Mesodermal cell (in vitro differentiated cells): ENCODE measurements around the gene CRIP2.

Experiments used
- H3K27ac ChIP-seq: 2 replicates; pipeline ENCODE4 v1.7.0; 2013; ENCODE audit warnings: mild to moderate bottlenecking, low read depth, low read length, moderate library complexity; ENCODE audit not compliant: severe bottlenecking
- H3K36me3 ChIP-seq: 2 replicates; pipeline ENCODE4 v1.7.1; 2013; ENCODE audit warnings: mild to moderate bottlenecking, low read length, moderate library complexity; ENCODE audit not compliant: control insufficient read depth, insufficient read depth
- H3K4me1 ChIP-seq: one replicate; pipeline ENCODE4 v1.7.1; 2013; ENCODE audit warnings: mild to moderate bottlenecking, low read length; ENCODE audit not compliant: insufficient read depth, control insufficient read depth, poor library complexity, severe bottlenecking
- H3K4me3 ChIP-seq: 2 replicates; pipeline ENCODE4 v1.7.0; 2013; ENCODE audit warnings: low read length, control low read depth, mild to moderate bottlenecking; ENCODE audit not compliant: insufficient read depth, poor library complexity, severe bottlenecking; ENCODE audit errors: extremely low read depth
- H3K9me3 ChIP-seq: 2 replicates; pipeline ENCODE4 v1.7.1; 2013; ENCODE audit warnings: mild to moderate bottlenecking, low read length, moderate library complexity; ENCODE audit not compliant: control insufficient read depth
- WGBS, 2 experiments: methylation state at CpG; one replicate each; pipeline ENCODE4 v1.1.5; 2013; ENCODE audit warnings: missing lambda C conversion rate in 2 of 2; ENCODE audit not compliant: insufficient coverage in 2 of 2; 5-methylcytosine and 5-hydroxymethylcytosine counted together

The CRIP2 gene

DNA sequence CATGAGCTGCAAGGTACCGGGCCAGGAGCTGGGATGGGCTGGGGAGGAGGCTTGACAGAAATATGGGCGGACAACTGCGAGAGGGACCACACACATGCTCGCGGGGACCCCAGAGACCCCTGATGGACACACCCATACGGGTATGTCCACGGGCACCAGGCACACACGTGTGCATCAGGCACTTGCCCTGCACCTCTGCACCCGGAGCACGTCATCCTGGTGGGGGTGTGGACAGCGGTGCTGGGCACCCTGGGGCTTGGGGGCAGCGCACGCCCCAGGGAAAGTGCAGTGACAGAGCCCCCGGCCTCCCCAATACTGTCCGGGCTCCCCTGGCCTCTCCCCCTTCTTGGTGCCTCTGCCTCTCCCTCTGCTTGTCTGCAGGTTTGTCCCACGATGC, 10.4 kb downstream of the CRIP2 start:
- Histone ChIP-seq H3K9me3 (no peaks in the 10 kb centered on the region), H3K4me3 (no peak overlapping the region), H3K36me3 (no peaks in the 10 kb centered on the region), H3K4me1 (peaks cover 66% of the 10 kb centered on the region), H3K27ac (no peak overlapping the region)
- 91 to 92% methylated on average over 9 to 16 of the region's 16 CpGs for WGBS, 2 experiments

DNA sequence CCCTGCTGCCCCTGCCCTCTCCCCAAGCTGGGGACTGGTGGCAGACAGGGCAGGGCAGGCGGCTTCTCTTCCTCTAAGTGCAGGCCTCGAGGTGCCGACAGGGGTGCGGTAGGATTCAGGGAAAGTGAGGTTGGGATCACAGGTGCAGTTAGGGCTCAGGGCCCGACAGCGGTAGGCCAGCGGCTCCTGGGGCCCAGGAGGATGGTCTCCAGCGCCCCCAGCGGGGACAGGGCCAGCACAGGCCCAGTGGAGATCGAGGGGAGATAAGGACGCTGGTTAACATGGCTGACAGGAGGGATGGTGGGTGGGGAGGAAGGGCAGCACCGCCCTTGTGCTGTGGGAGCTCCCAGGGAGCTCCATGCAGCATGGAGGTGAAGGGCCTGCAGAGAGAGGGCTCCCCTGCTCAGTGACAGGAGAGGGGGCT, 11.1 kb downstream of the CRIP2 start:
- Histone ChIP-seq H3K9me3 (no peaks in the 10 kb centered on the region), H3K27ac (no peak overlapping the region), H3K36me3 (no peaks in the 10 kb centered on the region), H3K4me1 (peaks cover 66% of the 10 kb centered on the region), H3K4me3 (peak overlapping the region; percentile 36)
- WGBS, 2 experiments = 4 to 19% methylated on average over 7 to 9 of the region's 12 CpGs

DNA sequence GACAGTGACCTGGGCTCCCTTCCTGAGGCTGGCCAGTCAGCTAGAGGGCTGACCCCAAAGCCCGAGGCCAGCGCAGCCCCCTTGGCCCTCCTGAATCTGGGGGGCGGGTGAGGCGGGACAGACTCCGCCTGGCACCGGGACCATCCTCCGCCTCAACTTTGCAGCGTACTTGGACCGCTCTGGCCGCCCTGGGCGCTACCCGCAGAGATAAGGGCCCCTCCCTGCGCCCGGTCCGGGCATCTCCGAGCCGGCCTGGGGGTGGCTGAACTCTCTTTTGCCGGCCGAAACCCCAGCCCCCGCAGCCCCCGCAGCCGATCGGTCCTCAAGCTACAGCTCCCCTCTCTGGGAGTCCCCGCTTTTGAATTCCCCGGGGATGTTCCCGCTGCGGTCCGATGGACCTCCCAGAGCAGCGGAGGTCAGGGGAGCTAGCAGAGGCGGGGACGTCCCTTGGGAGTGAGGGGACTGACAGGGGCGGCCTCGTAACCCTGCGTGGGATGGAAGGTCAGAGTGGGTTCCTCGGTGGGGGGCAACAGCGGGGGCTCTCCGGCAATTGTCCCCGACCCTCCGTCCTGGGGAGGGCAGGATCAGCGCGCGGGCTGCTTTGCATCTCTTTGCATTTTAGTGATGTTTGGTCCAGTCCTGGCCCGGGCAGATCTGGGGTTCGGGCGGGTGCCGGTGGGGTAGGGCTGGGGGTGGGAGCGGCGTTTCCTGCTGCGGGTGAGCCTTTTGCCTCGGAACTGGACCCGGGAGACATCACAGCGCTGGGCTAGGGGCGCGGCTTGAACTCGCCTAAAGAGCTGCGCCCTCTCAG, 11.7 kb downstream of the CRIP2 start, which contains the start of gene CRIP1:
TSS of gene CRIP1 (plus strand) at position 724 of the 811 bp plus-strand sequence. CDS start 374 bp downstream, outside the sequence.
- no peaks in the 10 kb centered on the region for H3K36me3 ChIP-seq
- H3K4me1 ChIP-seq = peaks cover 61% of the 10 kb centered on the region
- 8 to 13% methylated on average over 45 to 46 of the region's 56 CpGs for whole genome bisulfite sequencing, 2 experiments
- peak within 1 kb of the TSS; percentile 36 for H3K4me3 ChIP-seq
- no peak within 1 kb of the TSS for H3K27ac ChIP-seq
- H3K9me3 ChIP-seq = no peaks in the 10 kb centered on the region

DNA sequence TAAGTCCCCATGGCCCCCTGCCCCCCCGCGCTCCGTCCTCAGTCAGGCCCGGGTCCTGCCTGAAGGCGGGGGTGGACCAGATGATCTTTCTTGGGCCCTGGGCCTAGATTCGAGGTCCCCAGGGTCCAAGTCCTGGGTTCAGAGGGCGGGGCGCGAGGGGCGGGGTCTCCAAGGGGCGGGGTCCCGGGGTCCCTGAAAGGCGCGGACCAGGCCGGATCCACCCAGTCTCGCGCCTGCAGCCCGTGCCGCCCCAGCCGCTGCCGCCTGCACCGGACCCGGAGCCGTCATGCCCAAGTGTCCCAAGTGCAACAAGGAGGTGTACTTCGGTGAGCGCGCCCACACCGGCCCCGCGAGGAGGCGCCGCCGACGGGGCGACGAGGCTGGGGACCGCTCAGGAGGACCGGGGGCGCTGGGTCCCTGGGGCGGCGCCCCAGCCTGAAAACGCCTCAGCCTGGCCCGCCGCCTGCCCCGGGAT, 12.4 kb downstream of the CRIP2 start:
- Histone ChIP-seq H3K36me3 (no peaks in the 10 kb centered on the region), H3K4me3 (peak overlapping the region; percentile 36), H3K4me1 (peaks cover 57% of the 10 kb centered on the region), H3K9me3 (no peaks in the 10 kb centered on the region), H3K27ac (no peak overlapping the region)
- WGBS, 2 experiments = 5 to 7% methylated on average over 43 to 45 of the region's 45 CpGs

DNA sequence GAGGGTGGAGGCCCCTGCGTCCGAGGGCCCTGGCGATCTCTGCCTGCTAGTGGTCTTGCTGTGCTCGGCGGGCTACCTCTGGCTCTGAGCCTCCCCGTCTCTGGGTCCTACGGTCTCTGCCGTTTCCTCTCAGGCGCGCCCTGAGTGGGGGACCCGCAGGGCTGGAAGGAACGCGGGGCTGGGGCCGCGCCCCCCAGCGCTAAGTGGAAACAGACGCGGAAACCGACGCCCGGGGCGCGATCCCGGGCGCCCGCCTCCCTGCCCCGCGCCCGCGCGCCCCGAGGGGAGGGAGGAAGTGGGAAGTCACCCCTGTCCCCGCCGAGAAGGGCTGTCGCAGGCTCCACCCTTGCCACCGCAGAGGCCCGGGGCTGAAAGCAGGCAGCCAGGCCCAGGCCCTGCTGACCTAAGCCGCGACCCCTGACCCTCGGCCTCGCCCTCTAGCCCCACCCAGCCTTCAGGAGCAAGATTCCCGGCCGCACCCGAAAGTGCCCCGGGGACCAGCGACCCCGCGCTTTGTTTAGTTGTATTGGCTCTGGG, 12.9 kb downstream of the CRIP2 start:
- H3K9me3 ChIP-seq = no peaks in the 10 kb centered on the region
- WGBS, 2 experiments = 14 to 18% methylated on average over 38 to 40 of the region's 48 CpGs
- no peak overlapping the region for H3K27ac ChIP-seq
- H3K4me3 ChIP-seq = peak overlapping the region; percentile 36
- peaks cover 54% of the 10 kb centered on the region for H3K4me1 ChIP-seq
- H3K36me3 ChIP-seq = peaks cover under 1% of the 10 kb centered on the region

DNA sequence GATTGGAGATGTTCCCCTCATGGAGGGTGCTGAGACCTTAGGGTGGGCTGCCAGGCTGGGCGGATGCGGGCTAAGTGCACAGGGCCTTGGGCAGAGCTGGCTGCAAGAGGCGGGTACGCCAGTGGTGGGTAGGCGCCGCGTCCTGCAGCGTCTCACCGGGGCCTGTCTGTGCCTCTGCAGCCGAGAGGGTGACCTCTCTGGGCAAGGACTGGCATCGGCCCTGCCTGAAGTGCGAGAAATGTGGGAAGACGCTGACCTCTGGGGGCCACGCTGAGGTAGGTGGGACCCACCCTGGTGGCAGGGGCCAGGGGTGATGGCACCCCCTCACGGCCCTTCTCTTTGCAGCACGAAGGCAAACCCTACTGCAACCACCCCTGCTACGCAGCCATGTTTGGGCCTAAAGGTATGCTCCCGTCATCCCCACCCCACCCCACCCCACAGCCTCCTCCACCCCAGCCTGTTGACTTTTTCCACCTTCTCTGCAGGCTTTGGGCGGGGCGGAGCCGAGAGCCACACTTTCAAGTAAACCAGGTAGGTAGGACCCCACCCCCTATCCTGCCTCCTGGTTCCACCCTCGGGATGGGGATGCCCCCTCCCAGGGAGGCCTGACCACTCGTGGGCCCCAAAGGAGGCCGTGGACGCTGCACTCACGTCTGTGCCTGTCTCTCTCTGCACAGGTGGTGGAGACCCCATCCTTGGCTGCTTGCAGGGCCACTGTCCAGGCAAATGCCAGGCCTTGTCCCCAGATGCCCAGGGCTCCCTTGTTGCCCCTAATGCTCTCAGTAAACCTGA, 13.6 kb downstream of the CRIP2 start:
- Histone ChIP-seq H3K27ac (no peak overlapping the region), H3K36me3 (peaks cover 8% of the 10 kb centered on the region), H3K9me3 (no peaks in the 10 kb centered on the region), H3K4me1 (peaks cover 50% of the 10 kb centered on the region), H3K4me3 (peak overlapping the region; percentile 36)
- WGBS, 2 experiments = 89 to 90% methylated on average over 14 to 19 of the region's 26 CpGs

DNA sequence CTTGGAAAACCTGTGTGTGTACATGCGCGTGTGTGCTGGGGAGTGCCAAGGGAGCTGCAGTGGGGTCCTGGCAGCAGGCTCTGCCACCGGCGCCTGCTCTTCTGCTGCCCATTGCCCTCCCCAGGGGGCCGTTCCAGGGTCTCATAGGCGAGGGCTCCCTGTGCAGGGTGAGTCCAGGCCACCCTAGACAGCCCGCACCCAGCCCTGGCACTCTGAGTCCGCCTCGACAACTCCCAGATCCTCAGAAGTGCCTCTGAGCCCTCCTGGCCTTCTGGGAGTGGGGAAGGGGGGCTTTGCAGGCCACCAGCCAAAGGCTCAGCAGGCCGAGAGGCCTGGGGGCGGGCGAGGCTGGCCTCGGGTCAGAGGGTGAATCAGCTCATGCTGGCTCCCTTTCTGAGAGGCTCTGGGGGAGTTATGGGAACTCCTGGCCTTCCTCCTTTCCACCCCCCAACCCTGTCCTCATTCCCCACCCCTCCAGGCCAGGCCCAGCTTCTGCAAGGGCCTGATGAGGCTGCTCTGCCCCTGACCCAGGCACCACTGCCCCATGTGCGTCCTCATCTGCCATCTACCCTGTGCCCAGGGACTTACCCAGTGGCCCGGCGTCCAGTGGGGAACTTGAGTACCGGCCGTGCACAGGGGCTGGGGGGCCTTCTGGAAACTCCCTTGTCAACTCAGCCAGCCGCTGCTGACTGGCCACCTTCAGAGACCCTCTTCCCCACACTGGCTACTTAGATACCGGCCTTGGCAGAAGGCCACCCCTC, 14.3 kb downstream of the CRIP2 start:
- 87 to 88% methylated on average over 14 to 15 of the region's 20 CpGs for WGBS, 2 experiments
- peaks cover 9% of the 10 kb centered on the region for H3K36me3 ChIP-seq
- H3K27ac ChIP-seq = no peak overlapping the region
- H3K9me3 ChIP-seq = no peaks in the 10 kb centered on the region
- peak overlapping the region; percentile 56 for H3K4me3 ChIP-seq
- H3K4me1 ChIP-seq = peaks cover 46% of the 10 kb centered on the region

DNA sequence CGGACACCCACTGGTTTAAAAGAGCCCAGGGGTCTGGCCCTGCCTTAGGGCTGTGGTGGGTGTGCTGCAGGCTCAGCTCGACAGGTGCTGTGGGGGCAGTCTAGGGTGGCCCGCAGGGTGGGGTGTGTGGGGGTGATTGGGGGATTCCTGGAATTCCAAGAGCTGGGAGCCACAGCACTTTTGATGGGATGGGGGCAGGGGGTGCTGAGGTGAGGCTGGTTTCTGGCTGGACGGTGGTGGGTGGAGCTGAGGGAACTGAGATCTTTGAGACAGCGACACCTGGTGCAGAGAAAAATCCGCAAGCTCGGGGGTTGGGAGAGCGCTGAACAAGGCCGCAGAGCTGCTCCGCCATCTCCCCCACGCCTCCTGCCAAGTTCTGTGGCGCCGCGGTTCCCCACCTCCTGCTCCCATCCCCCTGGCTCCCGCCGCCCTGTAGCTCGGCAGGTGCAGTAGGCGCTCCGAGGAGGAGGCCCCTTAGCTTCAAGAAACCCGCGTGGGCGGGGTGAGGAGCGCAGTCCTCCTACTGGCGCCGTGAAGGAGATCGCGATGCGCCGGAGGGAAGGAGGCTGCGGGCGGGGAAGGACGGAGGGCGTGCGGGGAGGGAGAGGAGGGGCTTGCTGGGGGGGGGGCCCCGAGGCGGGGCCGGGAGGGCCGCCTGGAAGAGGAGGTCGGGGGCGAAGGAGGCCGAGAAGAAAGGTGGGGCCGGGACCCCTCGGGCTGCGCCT, 15.1 kb downstream of the CRIP2 start:
- H3K4me3 ChIP-seq = peak overlapping the region; percentile 56
- H3K27ac ChIP-seq = peak overlapping the region; percentile 85
- 1 to 4% methylated on average over 19 to 24 of the region's 44 CpGs for WGBS, 2 experiments

DNA sequence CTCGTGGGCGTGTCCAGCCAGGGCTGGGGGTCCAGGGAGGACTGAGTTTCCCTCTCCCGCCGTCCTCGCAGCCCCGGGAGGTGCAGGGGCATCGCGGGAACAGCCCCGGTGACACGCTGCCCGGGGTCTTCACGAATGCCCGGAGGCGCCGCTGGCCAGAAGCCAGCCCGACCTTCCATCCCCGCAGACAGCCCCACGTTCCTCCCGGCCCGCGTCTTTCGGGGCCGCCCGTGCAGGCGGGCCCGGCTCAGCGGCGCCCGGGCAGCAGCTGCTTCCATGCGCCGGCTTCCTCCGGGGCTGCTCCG, 15.6 kb downstream of the CRIP2 start:
- WGBS, 2 experiments = 1% methylated on average over 25 to 32 of the region's 33 CpGs
- Histone ChIP-seq H3K36me3 (peaks cover 14% of the 10 kb centered on the region), H3K27ac (peak overlapping the region; percentile 85), H3K4me3 (peak overlapping the region; percentile 56), H3K9me3 (no peaks in the 10 kb centered on the region), H3K4me1 (peaks cover 34% of the 10 kb centered on the region)

More for the DNA sequence above, 15.1 kb downstream of the CRIP2 start:
- Histone ChIP-seq H3K4me1 (peaks cover 40% of the 10 kb centered on the region), H3K9me3 (no peaks in the 10 kb centered on the region), H3K36me3 (peaks cover 14% of the 10 kb centered on the region)
